Measurements from ENCODE around the gene MCM7. TPM values are rescaled to one million over a fixed set of nuclear protein-coding genes. Genes with fewer than 3 reads are reported as not detected.
"Not testable (repeated sequence)": the region's sequence is repeated elsewhere in the genome, so short reads cannot be mapped to it uniquely, and the experiment has no call there.

Gene MCM7
- total RNA-seq (231 TPM), polyA plus RNA-seq (111 TPM)
- long read RNA-seq, donor 1, transcript MCM7-201 (15 exons, 2,957 nt) = major isoform, 6 of 6 reads
- long read RNA-seq, donor 1, partial matches to known transcripts = 0 of 6 reads
- long read RNA-seq, donor 1, other reads (novel, unspliced or antisense) = 0 of 6 reads
- long read RNA-seq, donor 2 = 0 reads
- long read RNA-seq, donor 3, transcript MCM7-201 (15 exons, 2,957 nt) = major isoform, 89 of 156 reads
- long read RNA-seq, donor 3, partial matches to known transcripts = 66 of 156 reads
- long read RNA-seq, donor 3, other reads (novel, unspliced or antisense) = 0 of 156 reads
- long read RNA-seq, donor 4, transcript MCM7-201 (15 exons, 2,957 nt) = major isoform, 26 of 43 reads
- long read RNA-seq, donor 4, partial matches to known transcripts = 16 of 43 reads
- long read RNA-seq, donor 4, other reads (novel, unspliced or antisense) = 0 of 43 reads
- long read RNA-seq, donor 5, transcript MCM7-201 (15 exons, 2,957 nt) = major isoform, 85 of 181 reads
- long read RNA-seq, donor 5, partial matches to known transcripts = 95 of 181 reads
- long read RNA-seq, donor 5, other reads (novel, unspliced or antisense) = 0 of 181 reads
- long read RNA-seq, donor 6, transcript MCM7-201 (15 exons, 2,957 nt) = major isoform, 51 of 79 reads
- long read RNA-seq, donor 6, partial matches to known transcripts = 28 of 79 reads
- long read RNA-seq, donor 6, other reads (novel, unspliced or antisense) = 0 of 79 reads
- long read RNA-seq, donor 7, transcript MCM7-201 (15 exons, 2,957 nt) = major isoform, 70 of 82 reads
- long read RNA-seq, donor 7, partial matches to known transcripts = 11 of 82 reads
- long read RNA-seq, donor 7, other reads (novel, unspliced or antisense) = 0 of 82 reads
- long read RNA-seq, donor 8, transcript MCM7-201 (15 exons, 2,957 nt) = major isoform, 13 of 18 reads
- long read RNA-seq, donor 8, partial matches to known transcripts = 5 of 18 reads
- long read RNA-seq, donor 8, other reads (novel, unspliced or antisense) = 0 of 18 reads
- long read RNA-seq, donor 9, transcript MCM7-201 (15 exons, 2,957 nt) = major isoform, 48 of 84 reads
- long read RNA-seq, donor 9, partial matches to known transcripts = 32 of 84 reads
- long read RNA-seq, donor 9, other reads (novel, unspliced or antisense) = 0 of 84 reads
- long read RNA-seq, donor 10, transcript MCM7-201 (15 exons, 2,957 nt) = major isoform, 34 of 56 reads
- long read RNA-seq, donor 10, partial matches to known transcripts = 20 of 56 reads
- long read RNA-seq, donor 10, other reads (novel, unspliced or antisense) = 0 of 56 reads

- H3K36me3 ChIP-seq (ENCODE audit: control insufficient read depth in 2 of 2, insufficient read depth in 2 of 2, low read length in 1 of 2) = peaks cover 54 to 64% of the 10 kb centered on the region in 2 donors
- peak; percentile 86 to 98 (median 92) for DNase-seq (ENCODE audit: low read depth in 6 of 9, low spot score in 9 of 9)
- no peaks in the 10 kb centered on the region for H3K27me3 ChIP-seq (ENCODE audit: control insufficient read depth in 2 of 2, insufficient read depth in 1 of 2, low read length in 1 of 2)
- H3K4me3 ChIP-seq (ENCODE audit: low read length in 2 of 2) = peak within 1 kb of the TSS; percentile 64 to 91
- H3K4me1 ChIP-seq (ENCODE audit: control insufficient read depth in 2 of 2, insufficient read depth in 2 of 2, low read length in 2 of 2) = peaks cover 9 to 31% of the 10 kb centered on the region in 2 donors
- peak within 1 kb of the TSS; percentile 84 to 90 for H3K27ac ChIP-seq (ENCODE audit: low read depth in 1 of 2, low read length in 1 of 2)
- H3K9me3 ChIP-seq (ENCODE audit: control insufficient read depth in 2 of 2, insufficient read depth in 1 of 2, low read length in 1 of 2) = peaks cover 0 to 10% of the 10 kb centered on the region in 2 donors
- under 1% methylated on average over 80 of the region's 80 CpGs for WGBS
Measured at GRCh38 chr7:100101016-100101862, at the start of gene MCM7, which contains the start of gene AP4M1. TSS of gene MCM7 (minus strand) at chr7:100101397. CDS start at chr7:100101294, 103 bp downstream. TSS of gene AP4M1 (plus strand) at chr7:100101643. CDS start at chr7:100101715, 72 bp downstream.

- Histone ChIP-seq H3K27ac (ENCODE audit: low read depth in 1 of 2, low read length in 1 of 2) (peak within 1 kb of the TSS; percentile 93 to 94), H3K4me3 (ENCODE audit: low read length in 2 of 2) (peak within 1 kb of the TSS; percentile 75 to 78), H3K36me3 (ENCODE audit: control insufficient read depth in 2 of 2, insufficient read depth in 2 of 2, low read length in 1 of 2) (peaks cover 7 to 20% of the 10 kb centered on the region in 2 donors), H3K27me3 (ENCODE audit: control insufficient read depth in 2 of 2, insufficient read depth in 1 of 2, low read length in 1 of 2) (no peaks in the 10 kb centered on the region), H3K4me1 (ENCODE audit: control insufficient read depth in 2 of 2, insufficient read depth in 2 of 2, low read length in 2 of 2) (peaks cover 9 to 20% of the 10 kb centered on the region in 2 donors), H3K9me3 (ENCODE audit: control insufficient read depth in 2 of 2, insufficient read depth in 1 of 2, low read length in 1 of 2) (no peaks in the 10 kb centered on the region)
- peak; percentile 89 to 99 (median 97) for DNase-seq (ENCODE audit: low read depth in 6 of 9, low spot score in 9 of 9)
- under 1% methylated on average over 46 of the region's 46 CpGs for WGBS
Measured at GRCh38 chr7:100148559-100149328, 47.5 kb upstream of the MCM7 start, which contains the start of gene LAMTOR4. TSS of gene LAMTOR4 (plus strand) at chr7:100148918. CDS start at chr7:100148973, 55 bp downstream.

- 20% methylated on average over 14 of the region's 14 CpGs for WGBS
- no peak for DNase-seq (ENCODE audit: low read depth in 6 of 9, low spot score in 9 of 9)
- peaks cover 2 to 15% of the 10 kb centered on the region in 2 donors for H3K36me3 ChIP-seq (ENCODE audit: control insufficient read depth in 2 of 2, insufficient read depth in 2 of 2, low read length in 1 of 2)
- peak overlapping the region; percentile 60 to 78 for H3K4me3 ChIP-seq (ENCODE audit: low read length in 2 of 2)
- H3K9me3 ChIP-seq (ENCODE audit: control insufficient read depth in 2 of 2, insufficient read depth in 1 of 2, low read length in 1 of 2) = no peaks in the 10 kb centered on the region
- no peaks in the 10 kb centered on the region for H3K27me3 ChIP-seq (ENCODE audit: control insufficient read depth in 2 of 2, insufficient read depth in 1 of 2, low read length in 1 of 2)
- peaks cover 9 to 20% of the 10 kb centered on the region in 2 donors for H3K4me1 ChIP-seq (ENCODE audit: control insufficient read depth in 2 of 2, insufficient read depth in 2 of 2, low read length in 2 of 2)
- H3K27ac ChIP-seq (ENCODE audit: low read depth in 1 of 2, low read length in 1 of 2) = peak overlapping the region; percentile 93 to 94
Measured at GRCh38 chr7:100148225-100148558, 47.0 kb upstream of the MCM7 start.

GRCh38 chr7:100147278-100147677 lies 46.1 kb upstream of the MCM7 start:
- no peak for DNase-seq (ENCODE audit: low read depth in 6 of 9, low spot score in 9 of 9)
- H3K9me3 ChIP-seq (ENCODE audit: control insufficient read depth in 2 of 2, insufficient read depth in 1 of 2, low read length in 1 of 2) = no peaks in the 10 kb centered on the region
- H3K4me1 ChIP-seq (ENCODE audit: control insufficient read depth in 2 of 2, insufficient read depth in 2 of 2, low read length in 2 of 2) = peaks cover 9 to 20% of the 10 kb centered on the region in 2 donors
- H3K27ac ChIP-seq (ENCODE audit: low read depth in 1 of 2, low read length in 1 of 2) = no peak overlapping the region
- H3K27me3 ChIP-seq (ENCODE audit: control insufficient read depth in 2 of 2, insufficient read depth in 1 of 2, low read length in 1 of 2) = no peaks in the 10 kb centered on the region
- WGBS = over 99% methylated on average over 2 of the region's 2 CpGs
- peaks cover 0 to 6% of the 10 kb centered on the region in 2 donors for H3K36me3 ChIP-seq (ENCODE audit: control insufficient read depth in 2 of 2, insufficient read depth in 2 of 2, low read length in 1 of 2)
- H3K4me3 ChIP-seq (ENCODE audit: low read length in 2 of 2) = no peak overlapping the region

GRCh38 chr7:100146350-100146749 lies 45.2 kb upstream of the MCM7 start:
- H3K4me3 ChIP-seq (ENCODE audit: low read length in 2 of 2) = not testable (repeated sequence)

GRCh38 chr7:100142461-100142860 lies 41.3 kb upstream of the MCM7 start:
- no peak overlapping the region for H3K27ac ChIP-seq (ENCODE audit: low read depth in 1 of 2, low read length in 1 of 2)

More at GRCh38 chr7:100146350-100146749, 45.2 kb upstream of the MCM7 start:
- peaks cover 9 to 19% of the 10 kb centered on the region in 2 donors for H3K4me1 ChIP-seq (ENCODE audit: control insufficient read depth in 2 of 2, insufficient read depth in 2 of 2, low read length in 2 of 2)
- 98% methylated on average over 4 of the region's 4 CpGs for WGBS
- DNase-seq (ENCODE audit: low read depth in 6 of 9, low spot score in 9 of 9); H3K27ac ChIP-seq (ENCODE audit: low read depth in 1 of 2, low read length in 1 of 2); H3K36me3 ChIP-seq (ENCODE audit: control insufficient read depth in 2 of 2, insufficient read depth in 2 of 2, low read length in 1 of 2); H3K27me3 ChIP-seq (ENCODE audit: control insufficient read depth in 2 of 2, insufficient read depth in 1 of 2, low read length in 1 of 2); H3K9me3 ChIP-seq (ENCODE audit: control insufficient read depth in 2 of 2, insufficient read depth in 1 of 2, low read length in 1 of 2): not testable (repeated sequence)

GRCh38 chr7:100141555-100141949 lies 40.4 kb upstream of the MCM7 start:
- WGBS = 65% methylated on average over 3 of the region's 3 CpGs
- H3K27me3 ChIP-seq (ENCODE audit: control insufficient read depth in 2 of 2, insufficient read depth in 1 of 2, low read length in 1 of 2) = no peaks in the 10 kb centered on the region
- H3K27ac ChIP-seq (ENCODE audit: low read depth in 1 of 2, low read length in 1 of 2) = no peak overlapping the region
- H3K9me3 ChIP-seq (ENCODE audit: control insufficient read depth in 2 of 2, insufficient read depth in 1 of 2, low read length in 1 of 2) = no peaks in the 10 kb centered on the region
- H3K36me3 ChIP-seq (ENCODE audit: control insufficient read depth in 2 of 2, insufficient read depth in 2 of 2, low read length in 1 of 2) = no peaks in the 10 kb centered on the region
- DNase-seq (ENCODE audit: low read depth in 6 of 9, low spot score in 9 of 9) = no peak
- no peak overlapping the region for H3K4me3 ChIP-seq (ENCODE audit: low read length in 2 of 2)
- H3K4me1 ChIP-seq (ENCODE audit: control insufficient read depth in 2 of 2, insufficient read depth in 2 of 2, low read length in 2 of 2) = peaks cover 4 to 15% of the 10 kb centered on the region in 2 donors

More at GRCh38 chr7:100142461-100142860, 41.3 kb upstream of the MCM7 start:
- H3K4me1 ChIP-seq (ENCODE audit: control insufficient read depth in 2 of 2, insufficient read depth in 2 of 2, low read length in 2 of 2) = peaks cover 4 to 15% of the 10 kb centered on the region in 2 donors
- no peak overlapping the region for H3K4me3 ChIP-seq (ENCODE audit: low read length in 2 of 2)
- H3K27me3 ChIP-seq (ENCODE audit: control insufficient read depth in 2 of 2, insufficient read depth in 1 of 2, low read length in 1 of 2) = no peaks in the 10 kb centered on the region
- H3K36me3 ChIP-seq (ENCODE audit: control insufficient read depth in 2 of 2, insufficient read depth in 2 of 2, low read length in 1 of 2) = no peaks in the 10 kb centered on the region
- 98% methylated on average over 3 of the region's 3 CpGs for WGBS
- no peaks in the 10 kb centered on the region for H3K9me3 ChIP-seq (ENCODE audit: control insufficient read depth in 2 of 2, insufficient read depth in 1 of 2, low read length in 1 of 2)
- DNase-seq (ENCODE audit: low read depth in 6 of 9, low spot score in 9 of 9) = no peak

All from thymus (tissue), 14 donors.